Panc1 (cell line): ENCODE measurements around the gene TBX4. TPM values are rescaled to one million over a fixed set of nuclear protein-coding genes. Genes with fewer than 3 reads are reported as not detected.

ENCODE experiments used
- ATAC-seq: fragments of 200-7000 bp; cut with Tn5 transposase; 2 replicates; pipeline ENCODE4 v1.9.1; 2020; ENCODE audit warnings: mild to moderate bottlenecking, moderate library complexity
- BruUV-seq: library from RNA; stranded (reverse); fragments of 400-500 nt; replicated peaks from 2 replicates; lab custom pipeline; 2021; lab: Mats Ljungman, UMichigan
- CTCF ChIA-PET: fragments of 300-600 bp; sonication (Branson Sonifier 250); formaldehyde crosslinking; loops from one replicate; lab custom pipeline; 2022; ENCODE audit warnings: antibody characterized with exemption; lab: Charles Lee
- POLR2A ChIA-PET: fragments of 300-600 bp; sonication (Branson Sonifier 250); formaldehyde crosslinking; loops from one replicate; lab custom pipeline; 2022; ENCODE audit warnings: antibody characterized with exemption; lab: Charles Lee
- DNase-seq: peaks from one replicate; pipeline ENCODE4 v3.0.0-alpha.2; 2010; ENCODE audit warnings: low read depth, low spot score
- H3K27ac ChIP-seq: 2 replicates; pipeline ENCODE4 v1.5.1; 2011; ENCODE audit warnings: mild to moderate bottlenecking, low read length, inconsistent platforms
- H3K27me3 ChIP-seq: fragments of 200-500 bp; sonication (Bioruptor generic); 2 replicates; pipeline ENCODE4 v1.6.0; 2014; ENCODE audit warnings: low read length, inconsistent platforms; ENCODE audit not compliant: control insufficient read depth, insufficient read depth
- H3K36me3 ChIP-seq: fragments of 200-500 bp; sonication (Bioruptor generic); 2 replicates; pipeline ENCODE4 v1.5.1; 2014; ENCODE audit warnings: inconsistent platforms, mild to moderate bottlenecking, low read length, moderate library complexity; ENCODE audit not compliant: control insufficient read depth, insufficient read depth
- H3K4me1 ChIP-seq: 2 replicates; pipeline ENCODE4 v1.5.1; 2011; ENCODE audit warnings: inconsistent platforms, mild to moderate bottlenecking, low read length, moderate library complexity; ENCODE audit not compliant: control insufficient read depth, insufficient read depth
- H3K4me3 ChIP-seq, 2 experiments: 2 replicates each; pipeline ENCODE4 v1.5.1; 2011 to 2012; ENCODE audit warnings: low read depth in 2 of 2, low read length in 2 of 2, mild to moderate bottlenecking in 2 of 2, inconsistent platforms in 1 of 2, moderate library complexity in 1 of 2
- H3K9me3 ChIP-seq: fragments of 200-500 bp; sonication (Bioruptor generic); 2 replicates; pipeline ENCODE4 v1.5.1; 2014; ENCODE audit warnings: low read depth, mild to moderate bottlenecking, inconsistent platforms, low read length, moderate library complexity; ENCODE audit not compliant: control insufficient read depth, insufficient read depth
- CTCF ChIP-seq: fragments of 450-650 bp; IDR thresholded peaks from 2 replicates; pipeline ENCODE4 v1.5.1; 2017; ENCODE audit warnings: mild to moderate bottlenecking
- POLR2AphosphoS5 ChIP-seq: IDR thresholded peaks from 2 replicates; pipeline ENCODE4 v1.6.1; 2012; ENCODE audit warnings: mild to moderate bottlenecking, low read depth, low read length, moderate library complexity
- REST ChIP-seq, 2 experiments: IDR thresholded peaks; 2 replicates each; pipeline ENCODE4 v1.6.1; 2011 to 2012; ENCODE audit warnings: low read depth in 2 of 2, control low read depth in 1 of 2, low read length in 1 of 2, mild to moderate bottlenecking in 1 of 2, moderate library complexity in 1 of 2; ENCODE audit not compliant: insufficient read depth in 1 of 2
- SIN3A ChIP-seq: IDR thresholded peaks from 2 replicates; pipeline ENCODE4 v1.6.1; 2012; ENCODE audit warnings: low read depth, mild to moderate bottlenecking, low read length, moderate library complexity, borderline replicate concordance; ENCODE audit not compliant: insufficient read depth
- TCF7L2 ChIP-seq: IDR thresholded peaks from 2 replicates; pipeline ENCODE4 v1.6.1; 2011; ENCODE audit warnings: mild to moderate bottlenecking, low read depth, low read length, inconsistent platforms
- in situ Hi-C: cut with HindIII; loops from 2 replicates; pipeline ENCODE4 v1.10.0; 2016; ENCODE audit warnings: low sequenced_read_pairs, low pct_unique_long_range_greater_than_20kb
- intact Hi-C: fragments of 100-400 bp; cut with micrococcal nuclease; formaldehyde crosslinking; loops from one replicate; pipeline ENCODE4 v1.10.0; 2022; ENCODE audit not compliant: unreplicated experiment
- total RNA-seq: library from RNA; stranded (reverse); gene quantifications from one replicate; pipeline ENCODE4 v1.2.1, GENCODE V29; 2021; ENCODE audit not compliant: unreplicated experiment

Gene TBX4
- total RNA-seq, 1 experiment from 2014 or later = not detected

- in situ Hi-C loops (no loop called here), intact Hi-C loops (no loop called here)
- no peak for DNase-seq
- peaks cover 20% of the 10 kb centered on the region for H3K4me1 ChIP-seq
- ChIA-PET POLR2A (interaction anchor here (1.2 kb wide), 1 partner anchor 16 kb away, joined by 6 read pairs; no protein-coding TSS in a partner anchor), CTCF (interaction anchor here (0.7 kb wide), 1 partner anchor 74 kb away, joined by 3 read pairs; no protein-coding TSS in a partner anchor)
- H3K9me3 ChIP-seq = no peaks in the 10 kb centered on the region
- no peaks in the 10 kb centered on the region for H3K36me3 ChIP-seq
- no peak overlapping the region for H3K4me3 ChIP-seq
- peak overlapping the region; percentile 36; the same call in 1 of the 2 replicates for H3K27ac ChIP-seq
- no peak for ATAC-seq
- BruUV-seq = no TSS peak
- H3K27me3 ChIP-seq = no peaks in the 10 kb centered on the region
- TF ChIP-seq CTCF (no peak), TCF7L2 (no peak), SIN3A (no peak), REST (IDR thresholded peaks at IDR 0.05; ENCODE audit: insufficient read depth in 1 of 2, low read depth in 2 of 2, low read length in 1 of 2) (no peak), POLR2AphosphoS5 (no peak)
Observed at GRCh38 chr17:61498042-61498994, 46.1 kb downstream of the TBX4 start.

GRCh38 chr17:61499632-61500031, 47.4 kb downstream of the TBX4 start:
- CTCF ChIA-PET = no interaction called here

More at GRCh38 chr17:61499632-61500031, 47.4 kb downstream of the TBX4 start:
- no peak overlapping the region; the same call in 1 of the 2 replicates for H3K27ac ChIP-seq
- ATAC-seq (no peak), DNase-seq (no peak)
- H3K4me1 ChIP-seq = peaks cover 28% of the 10 kb centered on the region
- H3K27me3 ChIP-seq = no peaks in the 10 kb centered on the region
- TF ChIP-seq TCF7L2 = no peak
- TF ChIP-seq REST (IDR thresholded peaks at IDR 0.05; ENCODE audit: insufficient read depth in 1 of 2, low read depth in 2 of 2, low read length in 1 of 2) = no peak
- TF ChIP-seq POLR2AphosphoS5 = no peak
- no peak for TF ChIP-seq CTCF
- TF ChIP-seq SIN3A = no peak
- no TSS peak for BruUV-seq
- H3K9me3 ChIP-seq = no peaks in the 10 kb centered on the region
- in situ Hi-C loops (no loop called here), intact Hi-C loops (no loop called here)
- no peak overlapping the region for H3K4me3 ChIP-seq
- POLR2A ChIA-PET = interaction anchor here (1.2 kb wide), 1 partner anchor 15 kb away, joined by 6 read pairs; no protein-coding TSS in a partner anchor
- H3K36me3 ChIP-seq = no peaks in the 10 kb centered on the region
